ENCODE measurements around the gene U2AF2.

Gene U2AF2

DNA sequence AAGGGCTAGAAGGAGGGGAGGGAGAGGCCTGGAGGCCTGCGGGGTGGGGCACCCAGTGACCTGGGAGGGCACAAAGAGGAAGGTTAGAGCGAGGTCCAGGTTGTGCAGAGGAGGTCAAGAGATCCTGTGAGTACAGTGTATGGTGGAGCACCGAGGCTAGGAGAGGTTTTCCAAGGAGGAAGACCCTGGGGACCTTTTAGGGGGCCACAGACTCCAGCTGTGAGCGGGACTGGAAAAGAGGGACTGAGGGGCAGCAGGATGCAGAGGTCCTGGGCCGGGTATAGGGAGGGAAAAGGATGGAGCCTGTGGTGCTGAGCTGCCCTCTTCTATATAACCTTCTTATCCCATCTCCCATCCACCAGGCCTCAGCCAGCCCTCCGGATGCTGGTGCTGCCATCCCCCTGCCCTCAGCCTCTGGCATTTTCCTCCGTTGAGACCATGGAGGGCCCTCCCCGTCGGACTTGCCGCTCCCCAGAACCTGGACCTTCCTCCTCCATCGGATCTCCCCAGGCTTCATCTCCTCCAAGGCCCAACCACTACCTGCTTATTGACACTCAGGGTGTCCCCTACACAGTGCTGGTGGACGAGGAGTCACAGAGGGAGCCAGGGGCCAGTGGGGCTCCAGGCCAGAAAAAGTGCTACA, 10.5 kb upstream of the U2AF2 start:
- no peak for DNase-seq

DNA sequence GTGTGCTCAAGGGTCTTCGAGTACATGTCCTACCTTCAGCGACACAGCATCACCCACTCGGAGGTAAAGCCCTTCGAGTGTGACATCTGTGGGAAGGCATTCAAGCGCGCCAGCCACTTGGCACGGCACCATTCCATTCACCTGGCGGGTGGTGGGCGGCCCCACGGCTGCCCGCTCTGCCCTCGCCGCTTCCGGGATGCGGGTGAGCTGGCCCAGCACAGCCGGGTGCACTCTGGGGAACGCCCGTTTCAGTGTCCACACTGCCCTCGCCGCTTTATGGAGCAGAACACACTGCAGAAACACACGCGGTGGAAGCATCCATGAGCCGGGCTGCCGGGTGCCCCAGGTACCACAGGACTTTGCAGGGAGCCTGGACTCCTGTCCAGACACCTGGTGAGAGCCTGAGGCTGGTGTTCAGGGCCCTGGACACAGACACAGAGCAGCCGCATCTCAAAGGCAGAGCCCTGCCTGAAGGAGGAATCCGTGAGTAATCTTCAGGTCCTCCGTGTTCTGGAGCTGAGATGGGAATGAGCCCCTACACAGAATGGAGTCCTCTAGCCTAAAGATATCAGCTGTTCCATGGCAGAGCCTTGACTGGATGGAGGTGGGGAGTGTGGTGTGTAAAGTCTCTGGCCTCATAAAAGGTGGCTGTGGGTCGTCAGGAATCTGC, 9.9 kb upstream of the U2AF2 start:
- DNase-seq = peak; percentile 29

DNA sequence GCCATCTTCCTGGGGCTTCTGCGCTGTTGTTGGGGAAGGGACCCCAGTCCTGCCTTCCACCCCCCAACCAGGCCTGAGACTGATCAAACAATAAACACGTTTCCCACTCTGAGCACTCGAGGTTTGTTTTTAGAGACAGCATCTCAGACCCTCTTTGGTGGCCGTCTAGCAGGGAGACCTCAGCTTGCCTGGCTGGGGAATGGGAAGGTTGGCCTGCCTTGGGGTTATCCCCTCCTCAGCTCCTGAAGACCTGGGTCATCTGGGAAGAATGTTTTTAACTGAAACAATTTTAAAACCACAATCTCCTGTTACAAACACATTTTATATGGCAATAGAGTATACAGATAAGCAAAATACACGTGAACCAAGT, 9.3 kb upstream of the U2AF2 start:
- DNase-seq = no peak

DNA sequence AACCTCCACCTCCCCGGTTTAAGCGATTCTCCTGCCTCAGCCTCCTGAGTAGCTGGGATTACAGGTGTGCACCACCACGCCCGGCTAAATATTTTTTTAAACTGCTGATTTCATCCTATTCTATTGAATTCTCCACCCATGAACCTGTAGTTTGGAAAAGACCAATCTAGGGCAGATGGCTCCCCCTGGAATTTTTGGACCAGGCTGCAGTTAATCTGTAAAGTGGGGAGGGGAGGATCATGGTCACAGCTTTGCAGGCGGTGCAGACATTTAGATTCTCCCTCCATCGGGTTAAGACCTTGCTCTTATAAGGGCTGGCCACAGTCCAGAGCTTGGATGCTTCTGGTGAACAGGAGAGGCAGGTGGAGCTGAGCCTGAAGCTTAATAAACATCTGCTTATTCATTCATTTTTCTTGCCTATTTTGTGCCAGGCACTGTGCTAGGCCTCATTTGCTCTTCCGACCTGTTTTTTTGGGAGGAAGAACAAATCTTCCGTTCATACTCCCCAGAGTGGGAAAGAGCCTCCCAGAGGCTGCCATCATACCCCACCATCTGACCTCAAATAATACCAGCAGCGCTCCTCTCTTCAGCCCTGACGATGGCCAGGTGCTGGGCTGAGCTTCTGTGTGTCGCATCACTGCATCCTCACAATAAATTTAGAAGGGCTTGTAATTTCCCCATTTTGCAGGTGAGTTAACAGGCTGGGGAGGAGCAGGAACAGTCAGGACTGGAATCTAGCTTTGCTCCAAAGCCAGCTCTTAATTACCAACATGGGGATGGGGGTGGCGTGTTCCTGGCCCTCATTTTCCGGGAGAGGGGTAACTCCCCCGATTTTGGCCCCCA, 7.7 kb upstream of the U2AF2 start:
- peak; percentile 47 for DNase-seq

DNA sequence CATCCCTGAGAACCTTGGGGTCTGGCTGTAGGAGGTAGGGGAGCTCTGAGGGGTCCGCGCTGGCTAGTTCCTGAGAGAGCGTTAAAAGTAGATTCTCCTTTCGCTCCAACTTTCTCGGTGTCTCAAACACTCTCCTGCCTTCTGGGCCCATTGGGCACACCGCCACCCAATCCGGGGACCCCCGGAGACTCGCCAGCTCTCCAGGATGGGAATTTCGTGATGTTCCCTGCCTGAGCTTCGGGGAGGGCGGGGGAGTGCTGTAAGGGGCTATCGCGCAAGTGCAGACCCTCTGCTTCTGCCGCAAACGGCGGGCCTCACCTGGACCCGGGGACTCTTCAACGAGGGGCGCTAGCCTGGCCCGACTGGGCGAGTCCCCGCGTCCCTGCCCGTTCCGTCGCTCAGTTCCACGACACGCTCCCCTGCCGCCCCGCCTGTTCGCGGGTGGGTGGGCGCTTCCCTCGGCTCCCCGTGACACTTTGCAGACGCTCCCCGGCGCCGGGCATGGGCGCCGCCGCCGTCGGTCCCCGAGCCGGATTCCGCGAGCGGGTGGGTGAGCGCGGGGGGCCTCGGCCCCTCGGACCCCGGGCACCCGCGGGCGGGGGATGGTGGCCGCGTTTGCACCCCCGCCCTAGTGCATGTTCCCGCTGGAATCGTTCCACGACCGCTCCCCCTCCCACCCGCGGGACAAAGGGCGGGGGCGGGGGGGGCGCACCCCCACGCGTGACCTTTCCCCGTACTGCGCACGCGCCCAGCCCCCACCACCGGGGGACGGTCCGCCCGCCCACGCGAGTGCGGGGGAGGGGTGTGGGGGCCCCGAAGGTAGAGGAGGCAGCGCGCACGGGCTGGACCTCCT, 6.9 kb upstream of the U2AF2 start, which contains the start of gene CCDC106:
Gene CCDC106 (plus strand): TSS at position 481 of the 853 bp plus-strand sequence. CDS start 835 bp downstream, outside the sequence.
- peak; percentile 74 for DNase-seq

DNA sequence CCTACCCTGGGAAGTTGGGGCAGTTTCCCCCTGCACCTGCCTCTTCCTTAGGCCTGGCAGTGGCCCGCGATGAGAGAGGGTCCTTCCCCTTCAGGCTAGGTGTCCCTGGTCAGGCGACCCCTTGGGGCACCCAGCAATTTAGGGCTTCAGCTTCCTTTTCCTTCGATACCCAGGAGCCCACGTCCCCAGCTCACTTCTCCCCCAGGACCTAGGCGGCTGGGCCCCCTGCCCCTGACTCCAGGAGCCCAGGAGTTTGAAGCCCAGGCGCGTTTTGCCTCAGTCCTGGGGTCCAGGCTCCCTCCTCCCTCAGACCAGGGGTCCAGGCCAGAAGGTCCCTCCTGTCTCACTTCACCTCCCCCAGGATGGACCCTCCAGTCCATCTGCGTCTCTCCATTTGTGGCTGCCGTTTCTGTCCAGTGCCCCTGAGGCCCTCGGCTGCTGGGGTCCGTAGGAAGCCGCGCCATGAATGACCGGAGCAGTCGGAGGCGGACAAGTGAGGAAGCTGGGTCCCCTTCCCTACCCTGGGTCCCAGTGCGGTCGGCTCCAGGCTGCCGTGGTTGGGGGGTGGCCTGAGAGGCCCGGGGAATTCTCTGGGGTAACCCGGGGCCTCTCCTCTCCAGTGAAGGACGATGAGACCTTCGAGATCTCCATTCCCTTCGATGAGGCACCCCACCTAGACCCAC, 6.1 kb upstream of the U2AF2 start:
- no peak for DNase-seq

DNA sequence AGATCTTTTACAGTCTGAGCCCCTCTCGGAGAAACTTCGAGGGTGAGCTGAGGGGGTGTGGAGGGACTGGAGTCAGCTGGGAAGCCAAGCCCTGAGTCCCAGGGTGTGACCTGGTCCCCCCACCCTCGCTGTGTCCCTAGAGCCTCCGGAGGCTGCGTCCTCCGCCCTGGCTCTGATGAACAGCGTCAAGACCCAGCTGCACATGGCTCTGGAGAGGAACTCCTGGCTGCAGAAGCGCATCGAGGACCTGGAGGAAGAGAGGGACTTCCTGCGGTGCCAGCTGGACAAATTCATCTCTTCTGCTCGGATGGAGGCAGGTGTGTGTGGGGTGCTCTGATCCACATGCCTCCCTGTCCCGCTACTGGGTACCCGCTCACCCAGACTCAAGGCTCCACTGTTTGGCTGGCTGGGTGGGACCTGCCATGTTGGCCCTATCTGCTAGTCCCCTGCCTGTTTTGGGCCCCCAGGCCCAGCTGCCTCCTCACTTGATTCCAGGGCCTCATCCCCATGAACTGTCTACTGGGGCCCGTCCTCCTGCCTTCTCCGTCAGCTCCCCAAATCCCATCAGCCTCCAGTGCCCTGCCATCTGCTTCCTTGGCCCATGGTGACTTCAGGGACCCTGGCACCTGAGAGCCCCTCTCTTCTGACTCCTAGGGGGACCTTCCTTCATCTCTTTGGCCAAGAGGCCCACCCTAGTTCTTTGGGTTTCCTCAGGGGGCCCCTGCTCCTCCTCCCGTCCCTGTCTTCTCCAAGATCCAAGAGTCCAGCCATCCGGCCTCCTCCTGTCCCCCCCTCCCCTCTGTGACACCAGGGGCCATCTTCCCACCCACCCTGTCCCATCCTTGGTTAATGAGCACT, 5.3 kb upstream of the U2AF2 start:
- no peak for DNase-seq

DNA sequence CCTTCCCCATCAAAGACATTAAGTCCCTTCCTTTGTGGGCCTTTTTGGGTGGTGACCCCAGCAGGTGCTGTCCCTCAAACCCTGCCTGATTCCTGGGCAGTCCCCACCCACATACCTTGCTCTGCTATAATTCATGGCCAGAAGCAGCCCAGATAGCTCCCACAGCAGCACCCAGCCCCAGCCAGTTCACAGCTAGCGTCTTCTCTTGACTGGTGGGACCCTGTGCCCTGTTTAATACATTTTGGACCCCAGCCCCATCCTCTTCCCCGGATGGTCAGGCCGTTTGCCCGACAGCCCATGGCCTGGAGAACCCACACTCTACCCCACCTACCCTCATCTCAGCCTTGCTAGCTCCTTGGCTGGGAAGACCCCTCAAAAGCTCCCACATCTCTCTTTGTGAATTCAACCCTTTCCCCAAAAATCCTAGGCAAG, 4.7 kb upstream of the U2AF2 start:
- DNase-seq = no peak

DNA sequence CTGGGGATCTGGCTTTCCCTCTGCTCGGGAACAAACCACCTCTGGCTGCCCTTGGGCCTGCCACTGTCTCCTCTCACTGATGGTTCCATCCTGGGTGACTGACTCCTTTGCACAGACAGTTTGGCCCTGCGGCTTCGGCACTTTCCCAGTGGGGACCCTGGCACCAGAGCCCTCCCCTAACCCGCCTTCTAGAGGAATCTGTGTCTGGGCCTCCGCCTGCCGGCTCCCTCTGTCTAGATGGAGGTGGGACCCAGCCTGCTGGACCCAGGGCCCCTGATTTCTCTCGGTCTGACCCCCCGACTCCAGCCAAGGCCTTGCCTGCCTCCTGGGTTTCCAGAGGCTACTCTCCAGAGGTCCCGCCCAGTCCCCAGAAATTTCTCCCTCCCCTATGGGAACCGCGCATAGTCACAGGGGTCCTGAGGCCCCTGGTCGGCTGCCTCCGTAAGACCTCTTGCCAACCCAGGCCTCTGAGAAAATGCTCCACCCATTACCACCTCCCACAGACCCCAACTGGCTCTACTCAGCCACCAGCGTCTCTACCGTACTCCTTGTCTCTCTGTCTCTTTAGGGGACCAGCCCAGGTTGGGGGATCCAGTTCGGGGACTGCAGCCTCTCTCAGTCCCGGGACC, 4.1 kb upstream of the U2AF2 start:
- DNase-seq = no peak

DNA sequence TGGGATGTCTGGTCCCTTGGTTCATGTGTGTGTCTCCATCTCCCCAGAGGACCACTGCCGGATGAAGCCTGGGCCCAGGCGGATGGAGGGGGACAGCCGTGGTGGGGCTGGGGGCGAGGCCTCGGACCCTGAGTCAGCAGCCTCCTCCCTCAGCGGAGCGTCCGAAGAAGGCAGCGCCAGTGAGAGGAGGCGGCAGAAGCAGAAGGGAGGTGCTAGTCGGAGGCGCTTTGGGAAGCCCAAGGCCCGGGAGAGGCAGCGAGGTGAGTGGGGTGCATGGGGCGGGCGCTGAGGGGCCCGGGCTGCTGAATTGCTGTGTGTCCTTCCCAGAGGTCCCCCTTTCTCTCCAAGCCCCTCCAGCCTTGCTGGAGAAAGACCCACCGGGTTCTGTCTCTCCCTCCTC, 3.6 kb upstream of the U2AF2 start:
- DNase-seq = no peak

DNA sequence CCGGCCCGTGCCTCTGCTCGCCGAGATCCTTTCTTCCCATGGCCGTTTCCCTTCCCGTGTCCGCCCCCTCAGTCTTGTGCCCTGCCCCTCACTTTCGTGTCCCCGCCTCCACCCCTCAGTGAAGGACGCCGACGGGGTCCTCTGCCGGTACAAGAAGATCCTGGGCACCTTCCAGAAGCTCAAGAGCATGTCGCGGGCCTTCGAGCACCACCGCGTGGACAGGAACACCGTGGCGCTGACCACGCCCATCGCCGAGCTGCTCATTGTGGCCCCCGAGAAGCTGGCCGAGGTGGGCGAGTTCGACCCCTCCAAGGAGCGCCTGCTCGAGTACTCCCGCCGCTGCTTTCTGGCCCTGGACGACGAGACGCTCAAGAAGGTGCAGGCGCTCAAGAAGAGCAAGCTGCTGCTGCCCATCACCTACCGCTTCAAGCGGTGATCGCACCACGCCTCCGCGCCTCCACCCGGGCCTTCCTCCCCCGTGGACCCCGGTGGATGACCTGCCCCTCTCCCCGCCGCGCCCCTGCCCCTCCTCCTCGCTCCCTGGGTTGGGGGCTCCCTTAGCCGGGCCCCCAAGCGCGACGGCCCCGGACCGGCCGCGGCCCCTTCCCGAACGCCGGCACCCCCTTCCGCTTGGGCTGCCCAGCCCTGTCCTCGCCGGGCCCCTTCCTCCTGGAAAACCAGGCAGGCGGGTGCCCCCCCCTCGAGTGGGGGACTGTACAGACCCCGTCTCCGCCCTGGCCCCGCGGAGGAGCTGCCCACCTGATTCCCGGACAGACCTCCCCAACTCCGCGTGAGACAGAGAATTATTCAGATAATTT, 2.3 kb upstream of the U2AF2 start:
- no peak for DNase-seq

DNA sequence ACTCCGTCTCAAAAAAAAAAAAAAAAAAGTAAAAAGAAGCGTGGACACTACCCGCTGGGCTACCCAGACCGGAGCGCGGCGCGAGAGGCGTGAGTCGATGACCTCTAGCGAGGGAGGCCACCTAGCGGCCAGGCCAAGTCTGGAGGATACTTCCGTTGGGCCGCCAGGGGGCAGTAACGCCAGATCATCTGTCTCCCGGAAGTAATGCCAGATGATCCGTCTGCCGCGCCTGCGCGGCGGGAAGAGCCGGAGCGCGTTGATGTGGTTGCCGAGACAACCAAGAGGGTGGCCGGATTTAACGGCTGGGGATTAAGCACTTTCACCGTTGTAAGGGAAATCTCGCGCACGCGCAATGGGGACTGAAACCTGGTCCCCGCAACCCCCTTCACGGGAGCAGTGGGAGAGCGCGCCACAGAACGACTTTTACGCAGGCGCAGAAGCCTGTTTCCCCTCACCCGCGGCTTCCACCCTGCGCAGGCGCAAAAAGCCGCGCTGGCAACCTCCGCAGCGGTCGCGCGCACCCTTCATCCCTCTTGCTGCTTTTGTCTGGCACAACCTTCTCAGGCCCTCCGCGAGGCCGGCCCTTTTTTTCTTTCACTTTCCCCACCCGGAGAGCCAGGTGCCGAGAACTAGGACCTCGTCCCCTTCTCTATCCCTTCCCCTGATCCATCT, 1.0 kb upstream of the U2AF2 start:
- DNase-seq = peak; percentile 96

DNA sequence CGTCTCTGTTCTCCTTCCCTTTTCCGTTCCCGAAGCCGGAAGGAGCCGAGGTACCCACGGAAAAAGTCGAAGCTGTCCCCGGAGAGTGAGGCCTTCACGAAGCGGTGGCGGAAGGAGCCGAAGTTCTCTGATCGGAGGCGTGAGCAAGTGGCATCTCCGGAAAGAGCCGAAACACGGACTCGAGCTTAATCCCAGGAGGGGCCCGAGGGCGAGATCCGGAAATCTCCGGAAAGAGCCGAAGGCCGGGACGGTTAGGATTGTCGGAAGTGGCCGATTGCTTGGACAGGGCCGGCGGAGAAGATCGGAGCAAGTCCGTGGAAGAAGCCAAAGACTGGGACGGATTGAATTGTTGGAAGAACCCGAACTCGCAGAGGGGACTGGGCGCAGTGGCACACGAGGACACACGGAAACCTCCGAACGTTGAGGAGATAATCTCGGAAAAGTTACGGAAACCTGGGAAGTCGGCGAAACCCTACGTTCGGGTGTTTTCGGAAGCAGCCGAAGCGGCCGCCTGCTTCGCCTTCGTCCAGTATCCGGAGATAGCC, 440 bp upstream of the U2AF2 start:
- peak; percentile 96 for DNase-seq

DNA sequence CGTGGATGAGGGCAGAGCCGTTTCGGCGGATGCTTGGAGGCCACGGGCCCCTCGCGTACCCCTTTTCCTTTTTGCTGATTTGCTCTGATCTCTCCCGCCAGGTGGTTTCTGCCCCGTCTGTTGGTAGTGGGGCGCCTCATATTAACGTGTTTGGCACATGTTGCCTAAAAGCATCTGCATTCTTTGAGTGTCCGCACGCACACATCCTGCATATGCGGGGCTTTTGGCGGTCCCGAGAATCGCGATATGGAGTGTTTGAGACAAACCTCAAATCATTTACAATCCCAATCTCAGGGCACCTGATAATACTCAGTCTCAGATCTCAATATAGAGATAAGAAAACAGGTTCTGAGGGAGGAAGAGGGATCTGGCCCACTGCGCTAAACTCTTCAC, 809 bp downstream of the U2AF2 start:
- no peak for DNase-seq

DNA sequence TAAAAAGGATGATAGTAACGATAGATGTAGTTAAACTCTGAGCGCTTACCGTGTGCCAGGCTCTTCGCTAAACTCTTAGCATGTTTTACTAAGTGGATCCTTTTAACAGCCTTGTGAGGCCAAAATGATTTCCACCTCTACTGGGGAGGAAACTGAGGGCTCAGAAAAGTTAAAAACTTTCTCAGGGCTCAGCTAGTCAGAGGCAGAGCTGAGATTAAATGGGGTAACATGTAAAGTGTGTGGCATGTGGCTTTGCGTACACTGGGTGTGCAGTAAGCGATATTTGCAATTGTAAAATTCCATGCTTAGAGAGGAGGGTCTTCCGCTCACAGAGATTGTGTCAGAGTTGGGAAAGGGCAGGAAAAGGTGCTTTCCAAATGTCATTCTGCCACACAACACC, 1.7 kb downstream of the U2AF2 start:
- DNase-seq = no peak

DNA sequence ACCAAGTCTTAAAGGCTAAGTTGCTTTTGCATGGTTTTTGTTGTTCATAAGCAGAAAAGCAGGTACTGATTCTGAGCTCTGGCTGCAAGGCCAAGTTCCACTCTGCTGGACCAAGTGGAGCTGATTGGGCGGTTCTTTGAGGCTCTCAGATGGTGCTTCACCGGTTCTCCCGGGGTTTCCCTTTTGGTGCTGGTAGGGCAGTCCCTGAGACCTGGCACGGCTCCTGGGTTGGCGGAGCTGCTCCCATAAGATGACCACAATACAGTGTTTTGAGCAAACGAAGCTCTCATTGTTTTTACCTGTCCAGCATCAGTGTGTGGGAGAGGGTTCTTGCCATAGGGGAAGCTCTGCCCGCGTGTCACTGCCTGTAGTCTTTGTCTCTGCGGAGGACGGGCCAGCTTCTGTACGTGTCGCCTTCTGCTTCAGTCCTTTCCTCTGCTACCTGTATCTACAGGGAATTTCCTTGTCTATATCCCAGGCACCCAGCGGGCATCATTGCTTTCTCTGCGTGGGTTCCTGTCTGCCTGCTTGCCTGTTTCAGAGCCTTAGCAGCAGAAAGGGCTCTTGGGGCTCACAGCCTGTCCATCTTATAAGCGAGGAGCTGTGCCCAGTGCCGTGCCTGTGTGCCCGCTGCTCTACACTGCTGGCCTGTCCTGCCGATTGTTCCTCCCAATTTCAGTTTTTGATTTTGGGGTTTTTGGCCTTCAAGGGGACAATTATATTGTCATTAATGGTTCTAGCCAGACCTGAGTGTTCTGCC, 2.3 kb downstream of the U2AF2 start:
- no peak for DNase-seq

DNA sequence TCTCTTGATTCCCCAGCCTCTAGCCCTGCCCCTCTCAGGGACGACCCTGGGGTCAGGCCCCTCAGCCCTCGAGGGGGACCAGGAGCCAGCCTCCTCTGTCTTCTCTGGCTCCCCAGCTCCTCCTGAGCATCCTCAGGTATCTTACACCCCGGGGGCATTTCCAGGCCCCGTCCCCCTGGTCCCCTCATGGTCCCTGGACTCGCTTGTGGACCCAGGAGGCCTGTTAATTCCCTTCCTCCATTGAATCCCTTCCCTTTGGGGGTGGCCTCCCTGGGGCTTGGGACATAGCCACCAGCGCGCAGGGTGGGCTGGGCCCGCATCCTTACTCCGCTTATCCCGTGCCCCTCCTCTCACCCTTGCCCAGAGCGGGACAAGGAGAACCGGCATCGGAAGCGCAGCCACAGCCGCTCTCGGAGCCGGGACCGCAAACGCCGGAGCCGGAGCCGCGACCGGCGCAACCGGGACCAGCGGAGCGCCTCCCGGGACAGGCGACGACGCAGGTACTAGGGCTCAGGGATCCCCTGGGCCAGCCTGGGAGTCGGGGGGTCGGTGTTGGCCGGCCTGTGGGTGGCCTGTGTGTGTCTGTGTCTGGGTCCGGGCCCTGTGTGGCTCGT, 4.1 kb downstream of the U2AF2 start:
- DNase-seq = no peak

DNA sequence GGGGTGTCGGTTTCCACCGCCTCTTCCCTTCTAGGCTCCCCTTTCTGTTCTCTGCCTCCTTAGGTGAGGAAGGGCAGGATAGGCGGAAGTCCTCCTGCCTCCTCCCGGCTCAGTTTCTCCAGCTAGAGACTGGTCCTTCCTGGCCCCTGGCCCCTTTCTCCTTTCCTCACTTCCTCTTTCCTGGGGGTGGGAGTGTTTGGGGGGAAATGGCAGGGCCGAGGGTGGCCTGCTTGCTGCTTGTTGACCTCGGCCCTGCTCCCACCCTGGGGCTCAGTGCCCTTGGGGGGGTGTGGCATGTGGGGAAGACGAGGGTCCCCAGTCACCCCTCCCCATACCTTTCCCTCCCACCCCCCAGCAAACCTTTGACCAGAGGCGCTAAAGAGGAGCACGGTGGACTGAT, 5.0 kb downstream of the U2AF2 start:
- no peak for DNase-seq
